Measurements from ENCODE around the gene BSCL2. TPM values are rescaled to one million over a fixed set of nuclear protein-coding genes. Genes with fewer than 3 reads are reported as not detected.

Gene BSCL2
- total and polyA plus RNA-seq, 2 of the 13 experiments (the other 11 are each of a cell fraction or from before 2014, with no cell fraction given) = 19.5 to 21.1 TPM

GRCh38 chr11:62728171-62728988 is 21.2 kb upstream of the BSCL2 start, which contains the start of gene TTC9C (continued):
- TF ChIP-seq PRDM10 (CRISPR knock-in tag; IDR thresholded peaks at IDR 0.05; ENCODE audit: low read depth) = peak; percentile 15; the same call in 1 of the 2 replicates
- no peak for TF ChIP-seq ZNF878 (CRISPR knock-in tag; IDR thresholded peaks at IDR 0.05)
- TF ChIP-seq RAD21 (CRISPR knock-in tag; IDR thresholded peaks at IDR 0.05) = no peak
- TF ChIP-seq KMT2A (CRISPR knock-in tag; IDR thresholded peaks at IDR 0.05) = peak; percentile 56
- TF ChIP-seq NFYC (CRISPR knock-in tag; IDR thresholded peaks at IDR 0.05) = peak; percentile 55; the same call in 1 of the 2 replicates
- no peak for TF ChIP-seq ZNF510 (CRISPR knock-in tag; IDR thresholded peaks at IDR 0.05; ENCODE audit: low read depth)
- TF ChIP-seq ETV6 (CRISPR knock-in tag; conservative IDR thresholded peaks at IDR 0.05) = no peak
- TF ChIP-seq GABPB1 (CRISPR knock-in tag; IDR thresholded peaks at IDR 0.05) = peak; percentile 93
- no peak; the same call in none of the 2 replicates for TF ChIP-seq KLF12 (CRISPR knock-in tag; IDR thresholded peaks at IDR 0.05; ENCODE audit: borderline replicate concordance)
- no peak for TF ChIP-seq HMG20A (CRISPR knock-in tag; IDR thresholded peaks at IDR 0.05; ENCODE audit: borderline replicate concordance)
- TF ChIP-seq ZNF496 (CRISPR knock-in tag; IDR thresholded peaks at IDR 0.05; ENCODE audit: insufficient replicate concordance) = no peak
- no peak for TF ChIP-seq ISX (CRISPR knock-in tag; conservative IDR thresholded peaks at IDR 0.05)
- no peak for TF ChIP-seq ZNF382 (CRISPR knock-in tag; IDR thresholded peaks at IDR 0.05; ENCODE audit: borderline replicate concordance)
- no peak for TF ChIP-seq ZHX1 (CRISPR knock-in tag; IDR thresholded peaks at IDR 0.05; ENCODE audit: low read depth)
- TF ChIP-seq ZNF44 (CRISPR knock-in tag; IDR thresholded peaks at IDR 0.05) = no peak
- 0 out of 2 replicates have a peak, but pooled peaks have one; percentile 65 for TF ChIP-seq ZNF503 (CRISPR knock-in tag; IDR thresholded peaks at IDR 0.05)
- TF ChIP-seq SALL1 (CRISPR knock-in tag; IDR thresholded peaks at IDR 0.05) = peak; percentile 49
- no peak for TF ChIP-seq ZNF235 (CRISPR knock-in tag; IDR thresholded peaks at IDR 0.05; ENCODE audit: borderline replicate concordance)
- peak; percentile 83 for TF ChIP-seq THAP11 (CRISPR knock-in tag; IDR thresholded peaks at IDR 0.05)
- no peak for TF ChIP-seq NFRKB (IDR thresholded peaks at IDR 0.05)
- TF ChIP-seq ZNF24 (IDR thresholded peaks at IDR 0.05) = no peak
- peak; percentile 61 for TF ChIP-seq ZFY (CRISPR knock-in tag; IDR thresholded peaks at IDR 0.05)

Data from HepG2 (cell line).